ENCODE measurements around the gene TNFSF10.
"Not testable (repeated sequence)": the region's sequence is repeated elsewhere in the genome, so short reads cannot be mapped to it uniquely, and the experiment has no call there.

The TNFSF10 gene

GRCh38 chr3:172490198-172490669 lies 33.0 kb downstream of the TNFSF10 start:
- H3K4me1 ChIP-seq; H3K36me3 ChIP-seq; H3K27ac ChIP-seq; H3K27me3 ChIP-seq; intact Hi-C loops (cut with DNase I; ENCODE audit: low total_unique reads); H3K9me3 ChIP-seq; H3K4me3 ChIP-seq: not testable (repeated sequence)
- peak; percentile 78 to 84 for DNase-seq
- TF ChIP-seq, protein P1, sequence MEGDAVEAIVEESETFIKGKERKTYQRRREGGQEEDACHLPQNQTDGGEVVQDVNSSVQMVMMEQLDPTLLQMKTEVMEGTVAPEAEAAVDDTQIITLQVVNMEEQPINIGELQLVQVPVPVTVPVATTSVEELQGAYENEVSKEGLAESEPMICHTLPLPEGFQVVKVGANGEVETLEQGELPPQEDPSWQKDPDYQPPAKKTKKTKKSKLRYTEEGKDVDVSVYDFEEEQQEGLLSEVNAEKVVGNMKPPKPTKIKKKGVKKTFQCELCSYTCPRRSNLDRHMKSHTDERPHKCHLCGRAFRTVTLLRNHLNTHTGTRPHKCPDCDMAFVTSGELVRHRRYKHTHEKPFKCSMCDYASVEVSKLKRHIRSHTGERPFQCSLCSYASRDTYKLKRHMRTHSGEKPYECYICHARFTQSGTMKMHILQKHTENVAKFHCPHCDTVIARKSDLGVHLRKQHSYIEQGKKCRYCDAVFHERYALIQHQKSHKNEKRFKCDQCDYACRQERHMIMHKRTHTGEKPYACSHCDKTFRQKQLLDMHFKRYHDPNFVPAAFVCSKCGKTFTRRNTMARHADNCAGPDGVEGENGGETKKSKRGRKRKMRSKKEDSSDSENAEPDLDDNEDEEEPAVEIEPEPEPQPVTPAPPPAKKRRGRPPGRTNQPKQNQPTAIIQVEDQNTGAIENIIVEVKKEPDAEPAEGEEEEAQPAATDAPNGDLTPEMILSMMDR (IDR thresholded peaks at IDR 0.05), result peak; percentile 66 to 85

GRCh38 chr3:172478116-172478515 lies 45.1 kb downstream of the TNFSF10 start:
- TF ChIP-seq, protein P1 (IDR thresholded peaks at IDR 0.05), result no peak
- H3K4me3 ChIP-seq, result no peak overlapping the region
- no peaks in the 10 kb centered on the region for H3K9me3 ChIP-seq
- no peaks in the 10 kb centered on the region for H3K27me3 ChIP-seq
- no peaks in the 10 kb centered on the region for H3K36me3 ChIP-seq
- intact Hi-C loops (cut with DNase I; ENCODE audit: low total_unique reads), result loop anchor here (5.0 kb wide), 1 partner anchor 1516 kb away; no protein-coding TSS in a partner anchor
- no peaks in the 10 kb centered on the region for H3K4me1 ChIP-seq
- H3K27ac ChIP-seq, result no peak overlapping the region
- DNase-seq, result no peak

DNA sequence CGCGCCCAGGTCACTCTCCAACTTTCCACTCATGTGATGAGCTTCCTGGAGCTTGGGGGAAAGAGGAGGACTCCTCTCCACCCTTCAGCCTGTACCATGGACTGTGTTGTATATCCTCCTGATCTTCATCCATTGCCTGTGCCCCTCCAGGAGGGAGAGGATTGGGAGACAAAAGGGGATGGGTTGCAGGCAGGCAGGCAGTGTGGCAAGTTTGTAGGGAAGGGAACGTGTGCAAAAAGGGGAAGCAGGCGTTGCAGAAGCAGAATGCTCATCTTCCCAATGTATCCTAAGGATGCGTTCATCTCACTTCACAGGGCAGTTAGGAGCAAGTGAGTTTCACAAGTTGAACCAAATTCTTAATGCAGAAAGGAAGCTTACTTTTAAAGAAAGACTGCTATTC lies 46.9 kb downstream of the TNFSF10 start:
- peak overlapping the region in 1 of 2 donors; percentile 46 for H3K4me3 ChIP-seq
- intact Hi-C loops (cut with DNase I; ENCODE audit: low total_unique reads), result loop anchor here (5.0 kb wide), 1 partner anchor 1514 kb away; no protein-coding TSS in a partner anchor
- no peaks in the 10 kb centered on the region for H3K27me3 ChIP-seq
- H3K9me3 ChIP-seq, result no peaks in the 10 kb centered on the region
- H3K27ac ChIP-seq, result no peak overlapping the region
- H3K4me1 ChIP-seq, result no peaks in the 10 kb centered on the region
- no peaks in the 10 kb centered on the region for H3K36me3 ChIP-seq
- DNase-seq, result no peak
- TF ChIP-seq, protein P1 (IDR thresholded peaks at IDR 0.05), result no peak

- TF ChIP-seq, protein P1 (IDR thresholded peaks at IDR 0.05), result no peak
- Histone ChIP-seq H3K36me3 (no peaks in the 10 kb centered on the region), H3K9me3 (no peaks in the 10 kb centered on the region), H3K4me1 (no peaks in the 10 kb centered on the region), H3K27me3 (no peaks in the 10 kb centered on the region), H3K4me3 (no peak overlapping the region), H3K27ac (no peak overlapping the region)
- DNase-seq, result no peak
- intact Hi-C loops (cut with DNase I; ENCODE audit: low total_unique reads), result loop anchor here (5.0 kb wide), 1 partner anchor 1513 kb away; no protein-coding TSS in a partner anchor
These were observed 47.5 kb downstream of the TNFSF10 start for GRCh38 chr3:172475703-172476102.

DNA sequence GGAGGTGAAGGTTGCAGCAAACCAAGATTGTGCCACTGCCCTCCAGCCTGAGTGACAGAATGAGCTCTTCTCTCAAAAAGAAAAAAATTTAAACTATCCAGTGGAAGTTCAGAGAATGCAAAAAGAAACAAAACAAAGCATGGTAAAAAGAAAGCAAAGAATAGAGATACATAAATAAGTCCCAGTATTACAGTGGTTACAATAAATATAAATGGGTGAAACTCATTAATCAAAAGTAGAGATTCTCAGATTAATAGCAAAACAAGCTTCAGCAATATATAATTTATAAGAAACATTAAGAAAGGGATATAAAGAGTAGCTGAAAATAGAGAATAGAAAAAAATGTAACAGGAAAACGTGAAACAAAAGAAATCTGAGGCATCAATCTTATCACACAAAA lies 51.3 kb downstream of the TNFSF10 start:
- no peaks in the 10 kb centered on the region for H3K9me3 ChIP-seq
- no peaks in the 10 kb centered on the region for H3K27me3 ChIP-seq
- TF ChIP-seq, protein P1 (IDR thresholded peaks at IDR 0.05), result no peak
- DNase-seq, result no peak
- no peak overlapping the region for H3K4me3 ChIP-seq
- H3K36me3 ChIP-seq, result no peaks in the 10 kb centered on the region
- no peak overlapping the region for H3K27ac ChIP-seq
- H3K4me1 ChIP-seq, result no peaks in the 10 kb centered on the region
- intact Hi-C loops (cut with DNase I; ENCODE audit: low total_unique reads), result no loop called here

GRCh38 chr3:172470588-172470987 lies 52.6 kb downstream of the TNFSF10 start:
- Histone ChIP-seq H3K27ac (no peak overlapping the region), H3K36me3 (no peaks in the 10 kb centered on the region), H3K9me3 (no peaks in the 10 kb centered on the region), H3K4me3 (no peak overlapping the region), H3K27me3 (no peaks in the 10 kb centered on the region), H3K4me1 (no peaks in the 10 kb centered on the region)
- TF ChIP-seq, protein P1 (IDR thresholded peaks at IDR 0.05), result no peak
- no peak for DNase-seq
- intact Hi-C loops (cut with DNase I; ENCODE audit: low total_unique reads), result no loop called here

Measured in tibial artery (tissue), 4 donors.